Spleen (tissue), 11 donors: Measurements from ENCODE around the gene HK2. TPM values are rescaled to one million over a fixed set of nuclear protein-coding genes. Genes with fewer than 3 reads are reported as not detected.
"Not testable (repeated sequence)": the region's sequence is repeated elsewhere in the genome, so short reads cannot be mapped to it uniquely, and the experiment has no call there.

Source experiments
- DNase-seq: peaks from one replicate; pipeline ENCODE4 v3.0.0-alpha.2; 2020
- H3K27ac ChIP-seq, 8 donors: fragments of 200-600 bp; sonication (generic) in 7 of 8; 1 replicate in 4 of 8; 2 replicates in 4 of 8; pipeline versions ENCODE4 v1.5.0 to v1.8.0; 2016 to 2021; ENCODE audit warnings: inconsistent platforms in 4 of 8, mild to moderate bottlenecking in 4 of 8, moderate library complexity in 1 of 8
- H3K27me3 ChIP-seq, 7 donors: fragments of 200-600 bp; sonication (generic) in 6 of 7; replicated peaks in 1 of 7; 1 replicate in 4 of 7; 2 replicates in 3 of 7; pipeline versions ENCODE4 v1.5.0 to v1.8.0; 2016 to 2021; ENCODE audit warnings: inconsistent platforms in 3 of 7, mild to moderate bottlenecking in 1 of 7
- H3K36me3 ChIP-seq, 6 donors: fragments of 200-600 bp; sonication (generic) in 5 of 6; 1 replicate in 4 of 6; 2 replicates in 2 of 6; pipeline versions ENCODE4 v1.5.0 to v1.8.0; 2016 to 2021; ENCODE audit warnings: inconsistent platforms in 2 of 6
- H3K4me1 ChIP-seq, 6 donors: fragments of 200-600 bp; sonication (generic) in 5 of 6; 1 replicate in 3 of 6; 2 replicates in 3 of 6; pipeline versions ENCODE4 v1.5.0 to v1.8.0; 2016 to 2021; ENCODE audit warnings: inconsistent platforms in 3 of 6
- H3K4me3 ChIP-seq, 8 donors: fragments of 200-600 bp; sonication (generic) in 7 of 8; 1 replicate in 4 of 8; 2 replicates in 4 of 8; pipeline versions ENCODE4 v1.5.0 to v1.8.0; 2016 to 2021; ENCODE audit warnings: inconsistent platforms in 4 of 8, mild to moderate bottlenecking in 4 of 8, moderate library complexity in 2 of 8
- H3K9me3 ChIP-seq, 8 donors: fragments of 200-600 bp; sonication (generic) in 7 of 8; 1 replicate in 4 of 8; 2 replicates in 4 of 8; pipeline versions ENCODE4 v1.5.0 to v1.8.0; 2016 to 2021; ENCODE audit warnings: inconsistent platforms in 4 of 8
- POLR2A ChIP-seq, 3 donors: fragments of 450-650 bp; IDR thresholded peaks; one replicate each; pipeline ENCODE4 v1.5.1; 2017; ENCODE audit warnings: antibody characterized with exemption in 3 of 3, mild to moderate bottlenecking in 1 of 3
- POLR2AphosphoS5 ChIP-seq, 3 donors: sonication (generic); formaldehyde crosslinking; IDR thresholded peaks; one replicate each; pipeline ENCODE4 v1.5.1; 2017; ENCODE audit warnings: antibody characterized with exemption in 3 of 3
- WGBS, 5 donors: extraction: QIAGEN DNeasy Blood & Tissue Kit in 3 of 5; methylation state at CpG; one replicate each; pipeline versions ENCODE4 v1.1.5 to v1.1.7; 2013 to 2018; 5-methylcytosine and 5-hydroxymethylcytosine counted together
- intact Hi-C: fragments of 100-400 bp; cut with DNase I; formaldehyde crosslinking; loops from one replicate; pipeline ENCODE4 v1.15.0; 2023; ENCODE audit warnings: low total_unique reads
- polyA plus RNA-seq, 3 donors: library from polyadenylated mRNA; stranded (reverse); fragments of 200-250 nt; gene quantifications; one replicate each; pipeline ENCODE4 v1.2.1, GENCODE V29; 2013
- total RNA-seq, 7 donors: library from RNA; depleted of rRNA in 3 of 7; stranded (reverse); fragments of >200 nt in 3 of 7; fragmentation: NEBNext Ultra II Directional in 4 of 7; extraction: Animal tissue kit (Norgen Biotek cat#: 25700) in 4 of 7; gene quantifications; one replicate each; pipeline versions ENCODE4 v1.1.0 to v1.2.1, GENCODE V29; 2016 to 2021
- TF ChIP-seq, protein P1 (sequence below), 11 experiments: fragments of 200-600 bp in 7 of 11; fragments of 450-650 bp in 4 of 11; sonication (generic) in 4 of 11; IDR thresholded peaks in 8 of 11; conservative IDR thresholded peaks in 3 of 11; 1 replicate in 7 of 11; 2 replicates in 4 of 11; pipeline versions ENCODE4 v1.4.0 to v1.8.0; 2016 to 2021; ENCODE audit warnings: antibody characterized with exemption in 11 of 11, inconsistent platforms in 4 of 11, mild to moderate bottlenecking in 1 of 11
- donor health status: healthy with polysubstance abuse.
- donor health status: DM: no; HTN: no; CAD: no; lungs with moderate emphysema.
- donor health status: DM: no; HTN: no; CAD: no.
- donor health status: Bipolar disorder and iron deficiency.
- donor health status: healthy.
- donor health status: DM: no; HTN: no; CAD: no.
- donor health status: DM: yes; HTN: yes; CAD: no.

HK2 gene
- total and polyA plus RNA-seq, 10 donors = 4.8 to 67.8 (median 16.1) TPM

DNA sequence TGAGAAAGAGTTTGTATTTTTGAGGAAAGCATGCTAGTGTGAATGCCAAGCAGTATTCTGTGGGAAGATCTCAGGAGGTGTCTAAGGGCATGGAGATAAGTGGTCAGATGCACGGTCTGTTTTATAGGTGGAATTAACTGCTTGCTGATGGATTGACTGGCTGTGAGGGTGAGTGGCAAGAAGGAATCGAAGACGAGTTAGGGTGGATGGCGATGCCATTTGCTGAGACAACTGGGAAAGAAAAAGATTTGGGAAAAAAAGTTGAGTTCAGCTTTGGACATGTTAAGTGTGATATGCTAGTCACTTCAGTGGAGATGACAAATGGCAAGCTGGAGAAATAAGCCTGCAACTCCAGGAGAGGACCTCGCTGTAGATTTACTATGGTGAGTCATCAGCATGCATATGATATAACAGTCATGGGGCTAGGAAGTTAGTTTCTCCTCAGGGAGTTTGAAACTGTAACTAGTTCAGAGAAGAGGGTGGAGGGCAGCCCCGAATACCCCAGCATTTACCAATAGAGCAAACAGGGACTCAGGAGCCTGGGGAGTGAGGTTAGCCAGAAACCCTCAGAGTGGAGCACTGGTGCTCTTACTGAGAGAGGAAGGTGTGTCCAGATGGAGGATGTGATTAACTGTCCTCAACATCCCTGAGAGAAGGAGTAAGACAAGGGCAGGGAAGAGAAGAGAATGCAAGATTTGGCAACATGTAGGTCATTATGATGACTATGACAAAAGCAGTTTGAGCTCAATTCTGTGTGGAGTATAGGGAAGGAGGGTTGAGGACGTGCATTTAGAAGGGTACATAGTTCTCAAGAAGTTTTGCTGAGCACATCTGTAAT lies 2.0 kb upstream of the HK2 start:
- intact Hi-C loops = no loop called here

GRCh38 chr2:74834234-74834791 lies 386 bp downstream of the HK2 start:
- peak; percentile 91 for DNase-seq
- peak overlapping the region; percentile 62 to 92 (median 88) for H3K27ac ChIP-seq
- H3K9me3 ChIP-seq, H3K36me3 ChIP-seq, intact Hi-C loops: not testable (repeated sequence)
- peaks cover 0 to 38% (median 11%) of the 10 kb centered on the region in 7 donors for H3K27me3 ChIP-seq
- H3K4me3 ChIP-seq = peak overlapping the region; percentile 72 to 98 (median 88)
- H3K4me1 ChIP-seq = peaks cover 13 to 69% (median 40%) of the 10 kb centered on the region in 6 donors
- WGBS, 5 donors = 0 to 1% (median 0%) methylated on average over 47 to 51 of the region's 51 CpGs; no CpG with 5 or more reads in 1 of the 5 donors

More for the DNA sequence above, 2.0 kb upstream of the HK2 start:
- peaks cover 13 to 51% (median 38%) of the 10 kb centered on the region in 6 donors for H3K4me1 ChIP-seq
- no peaks in the 10 kb centered on the region for H3K9me3 ChIP-seq
- TF ChIP-seq POLR2AphosphoS5 (IDR thresholded peaks at IDR 0.05) = no peak
- TF ChIP-seq, protein P1, sequence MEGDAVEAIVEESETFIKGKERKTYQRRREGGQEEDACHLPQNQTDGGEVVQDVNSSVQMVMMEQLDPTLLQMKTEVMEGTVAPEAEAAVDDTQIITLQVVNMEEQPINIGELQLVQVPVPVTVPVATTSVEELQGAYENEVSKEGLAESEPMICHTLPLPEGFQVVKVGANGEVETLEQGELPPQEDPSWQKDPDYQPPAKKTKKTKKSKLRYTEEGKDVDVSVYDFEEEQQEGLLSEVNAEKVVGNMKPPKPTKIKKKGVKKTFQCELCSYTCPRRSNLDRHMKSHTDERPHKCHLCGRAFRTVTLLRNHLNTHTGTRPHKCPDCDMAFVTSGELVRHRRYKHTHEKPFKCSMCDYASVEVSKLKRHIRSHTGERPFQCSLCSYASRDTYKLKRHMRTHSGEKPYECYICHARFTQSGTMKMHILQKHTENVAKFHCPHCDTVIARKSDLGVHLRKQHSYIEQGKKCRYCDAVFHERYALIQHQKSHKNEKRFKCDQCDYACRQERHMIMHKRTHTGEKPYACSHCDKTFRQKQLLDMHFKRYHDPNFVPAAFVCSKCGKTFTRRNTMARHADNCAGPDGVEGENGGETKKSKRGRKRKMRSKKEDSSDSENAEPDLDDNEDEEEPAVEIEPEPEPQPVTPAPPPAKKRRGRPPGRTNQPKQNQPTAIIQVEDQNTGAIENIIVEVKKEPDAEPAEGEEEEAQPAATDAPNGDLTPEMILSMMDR (IDR thresholded peaks at IDR 0.05 in 8 of 11, conservative IDR thresholded peaks at IDR 0.05 in 3 of 11) = no peak
- no peak for TF ChIP-seq POLR2A (IDR thresholded peaks at IDR 0.05)
- no peak for DNase-seq
- peak overlapping the region in 1 of 8 donors; percentile 29 for H3K27ac ChIP-seq
- no peaks in the 10 kb centered on the region for H3K36me3 ChIP-seq
- H3K27me3 ChIP-seq = peaks cover 0 to 38% (median 11%) of the 10 kb centered on the region in 7 donors
- 55 to 69% (median 61%) methylated on average over 7 of the region's 7 CpGs for WGBS, 5 donors
- H3K4me3 ChIP-seq = no peak overlapping the region

DNA sequence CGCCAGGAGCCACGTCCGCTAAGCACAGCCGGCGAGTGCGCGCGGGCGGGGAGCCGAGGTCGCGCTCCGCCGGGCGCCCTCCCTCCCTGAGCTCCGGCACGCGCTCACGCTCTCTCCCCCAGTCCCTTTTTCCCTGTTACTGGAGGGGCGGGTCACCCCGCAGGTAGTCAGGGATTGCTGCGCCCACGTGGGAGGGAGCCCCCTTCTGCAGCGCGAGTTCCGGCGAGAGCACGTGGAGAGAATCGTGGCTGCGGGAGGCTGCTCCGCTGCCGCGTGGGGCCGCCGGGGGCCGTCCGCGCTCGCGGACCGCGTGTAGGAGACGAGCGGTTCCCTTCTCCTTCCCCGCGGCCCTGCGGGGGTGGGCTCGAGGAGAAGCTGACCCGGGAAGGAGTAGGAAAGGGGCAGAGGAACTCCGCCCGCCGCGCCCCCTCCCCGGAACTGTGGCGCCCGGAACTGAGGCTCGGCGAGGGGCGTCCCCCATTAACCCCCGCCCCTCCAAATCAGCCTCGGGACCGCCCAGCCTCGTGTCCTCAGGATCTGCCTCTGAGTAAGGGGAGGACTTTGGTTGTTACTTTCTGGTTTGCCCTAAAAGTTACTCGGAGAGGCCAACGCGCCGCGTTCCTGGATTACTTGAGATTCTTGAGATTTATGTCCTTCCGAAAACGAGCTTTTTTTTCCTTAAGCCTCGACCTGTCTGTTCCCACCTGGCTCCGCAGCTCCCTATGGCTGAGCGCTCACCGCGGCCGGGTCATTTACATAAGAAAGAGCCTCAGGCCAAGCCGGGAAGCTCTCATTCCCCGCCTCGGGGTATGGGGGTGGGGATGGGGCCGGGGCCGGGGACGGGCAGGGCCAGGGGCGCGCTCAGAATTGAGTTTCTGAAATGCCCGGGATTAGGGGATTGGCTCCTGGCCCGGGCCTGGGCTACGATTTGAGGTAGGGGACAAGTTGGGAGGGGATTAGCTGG lies 1.1 kb downstream of the HK2 start:
- 0 to 2% (median 1%) methylated on average over 47 to 87 of the region's 87 CpGs for WGBS, 5 donors

More for the DNA sequence above, 1.1 kb downstream of the HK2 start:
- Histone ChIP-seq H3K27me3 (peaks cover 0 to 38% (median 11%) of the 10 kb centered on the region in 7 donors), H3K4me3 (peak overlapping the region; percentile 72 to 98 (median 88)), H3K4me1 (peaks cover 13 to 75% (median 42%) of the 10 kb centered on the region in 6 donors), H3K36me3 (no peaks in the 10 kb centered on the region), H3K9me3 (no peaks in the 10 kb centered on the region), H3K27ac (peak overlapping the region; percentile 62 to 92 (median 88))
- intact Hi-C loops = no loop called here
- TF ChIP-seq POLR2A (IDR thresholded peaks at IDR 0.05) (peak in 1 of 3 donors; percentile 0), POLR2AphosphoS5 (IDR thresholded peaks at IDR 0.05) (peak; percentile 67 to 87 (median 79))
- TF ChIP-seq, protein P1 (IDR thresholded peaks at IDR 0.05 in 8 of 11, conservative IDR thresholded peaks at IDR 0.05 in 3 of 11) = peak in 1 of 11 experiments; percentile 18
- peak; percentile 91 for DNase-seq
